NB4 (cell line): ENCODE measurements around the gene SIVA1.

Experiments
- DNase-seq: peaks from one replicate; pipeline ENCODE4 v3.0.0; 2010; ENCODE audit warnings: low read depth
- H3K4me3 ChIP-seq: one replicate; pipeline ENCODE4 v1.5.1; 2011; ENCODE audit warnings: mild to moderate bottlenecking, low read depth, low read length, moderate library complexity
- MYC ChIP-seq: IDR thresholded peaks from 2 replicates; pipeline ENCODE4 v1.6.1; 2011; ENCODE audit warnings: low read depth, low read length
- POLR2A ChIP-seq: IDR thresholded peaks from 2 replicates; pipeline ENCODE4 v1.6.1; 2011; ENCODE audit warnings: mild to moderate bottlenecking; ENCODE audit not compliant: insufficient read length; ENCODE audit errors: extremely low read depth
- TF ChIP-seq, protein P1 (sequence below): IDR thresholded peaks from 2 replicates; pipeline ENCODE4 v1.6.1; 2011; ENCODE audit warnings: low read depth, low read length
- TF ChIP-seq, protein P2 (sequence below): IDR thresholded peaks from one replicate; pipeline ENCODE4 v1.5.1; 2012; ENCODE audit warnings: low read depth, low read length

SIVA1 gene

DNA sequence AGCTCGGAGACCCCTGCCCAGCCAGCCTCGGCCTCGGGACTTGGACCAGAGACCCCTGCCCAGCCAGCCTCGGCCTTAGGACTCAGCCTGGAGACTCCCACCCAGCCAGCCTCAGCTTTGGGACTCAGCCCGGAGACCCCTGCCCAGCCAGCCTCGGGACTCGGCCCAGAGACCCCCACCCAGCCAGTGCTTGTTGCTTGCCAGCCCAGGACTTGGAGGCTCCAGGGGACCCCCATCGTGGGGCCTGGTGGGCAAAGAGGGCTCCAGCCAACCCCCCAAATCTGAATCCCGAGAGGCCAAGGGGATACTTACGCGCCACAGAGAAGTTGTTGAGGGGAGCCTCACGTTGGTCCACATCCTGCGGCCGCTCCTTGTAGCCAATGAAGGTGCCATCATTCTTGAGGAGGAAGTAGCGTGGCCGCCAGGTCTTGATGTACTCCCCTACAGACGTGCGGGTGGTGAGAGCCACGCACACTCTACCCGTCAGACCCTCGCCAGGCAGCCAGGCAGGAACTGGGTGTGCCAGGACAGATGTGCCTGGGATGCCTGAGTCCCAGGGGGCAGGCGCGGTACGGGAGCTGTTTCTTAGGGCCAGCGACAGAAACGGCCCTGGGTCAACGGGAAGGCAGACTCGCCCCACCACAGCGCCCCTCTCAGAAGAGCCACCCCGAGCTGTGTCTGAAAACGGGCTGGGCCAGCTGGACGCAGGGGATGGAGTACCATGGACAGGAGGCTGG lies 27.0 kb downstream of the SIVA1 start:
- no peak for TF ChIP-seq MYC
- TF ChIP-seq, protein P1, sequence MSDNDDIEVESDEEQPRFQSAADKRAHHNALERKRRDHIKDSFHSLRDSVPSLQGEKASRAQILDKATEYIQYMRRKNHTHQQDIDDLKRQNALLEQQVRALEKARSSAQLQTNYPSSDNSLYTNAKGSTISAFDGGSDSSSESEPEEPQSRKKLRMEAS, result no peak
- TF ChIP-seq POLR2A, result no peak
- TF ChIP-seq, protein P2, sequence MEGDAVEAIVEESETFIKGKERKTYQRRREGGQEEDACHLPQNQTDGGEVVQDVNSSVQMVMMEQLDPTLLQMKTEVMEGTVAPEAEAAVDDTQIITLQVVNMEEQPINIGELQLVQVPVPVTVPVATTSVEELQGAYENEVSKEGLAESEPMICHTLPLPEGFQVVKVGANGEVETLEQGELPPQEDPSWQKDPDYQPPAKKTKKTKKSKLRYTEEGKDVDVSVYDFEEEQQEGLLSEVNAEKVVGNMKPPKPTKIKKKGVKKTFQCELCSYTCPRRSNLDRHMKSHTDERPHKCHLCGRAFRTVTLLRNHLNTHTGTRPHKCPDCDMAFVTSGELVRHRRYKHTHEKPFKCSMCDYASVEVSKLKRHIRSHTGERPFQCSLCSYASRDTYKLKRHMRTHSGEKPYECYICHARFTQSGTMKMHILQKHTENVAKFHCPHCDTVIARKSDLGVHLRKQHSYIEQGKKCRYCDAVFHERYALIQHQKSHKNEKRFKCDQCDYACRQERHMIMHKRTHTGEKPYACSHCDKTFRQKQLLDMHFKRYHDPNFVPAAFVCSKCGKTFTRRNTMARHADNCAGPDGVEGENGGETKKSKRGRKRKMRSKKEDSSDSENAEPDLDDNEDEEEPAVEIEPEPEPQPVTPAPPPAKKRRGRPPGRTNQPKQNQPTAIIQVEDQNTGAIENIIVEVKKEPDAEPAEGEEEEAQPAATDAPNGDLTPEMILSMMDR, result no peak
- DNase-seq, result no peak
- H3K4me3 ChIP-seq, result no peak overlapping the region

DNA sequence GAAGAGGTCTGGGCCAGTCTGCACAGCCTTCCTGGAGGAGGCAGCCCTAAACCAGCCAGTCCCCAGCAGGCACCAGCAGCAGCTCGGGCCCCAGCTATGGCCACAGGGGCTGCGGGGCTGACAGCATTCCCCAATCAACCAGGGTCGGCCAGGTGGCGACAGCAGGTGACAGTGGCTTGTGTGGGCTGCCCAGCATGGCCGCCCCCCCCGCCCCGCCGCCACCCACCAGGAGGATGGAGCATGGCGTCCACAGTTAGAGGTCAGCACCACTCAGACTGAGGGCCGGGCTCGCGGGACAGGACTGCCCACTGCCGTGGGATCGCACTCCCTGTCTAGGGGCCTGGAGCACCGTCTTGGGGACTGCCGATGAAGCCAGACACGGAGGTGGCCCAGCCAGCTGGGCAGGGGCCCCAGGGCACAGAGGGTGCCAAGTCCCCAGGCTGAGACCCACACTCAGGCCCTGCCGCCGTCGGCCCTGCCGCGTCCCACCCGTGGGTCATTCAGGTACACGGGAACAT lies 27.6 kb downstream of the SIVA1 start:
- DNase-seq, result no peak
- H3K4me3 ChIP-seq, result no peak overlapping the region
- TF ChIP-seq, protein P2, result no peak

DNA sequence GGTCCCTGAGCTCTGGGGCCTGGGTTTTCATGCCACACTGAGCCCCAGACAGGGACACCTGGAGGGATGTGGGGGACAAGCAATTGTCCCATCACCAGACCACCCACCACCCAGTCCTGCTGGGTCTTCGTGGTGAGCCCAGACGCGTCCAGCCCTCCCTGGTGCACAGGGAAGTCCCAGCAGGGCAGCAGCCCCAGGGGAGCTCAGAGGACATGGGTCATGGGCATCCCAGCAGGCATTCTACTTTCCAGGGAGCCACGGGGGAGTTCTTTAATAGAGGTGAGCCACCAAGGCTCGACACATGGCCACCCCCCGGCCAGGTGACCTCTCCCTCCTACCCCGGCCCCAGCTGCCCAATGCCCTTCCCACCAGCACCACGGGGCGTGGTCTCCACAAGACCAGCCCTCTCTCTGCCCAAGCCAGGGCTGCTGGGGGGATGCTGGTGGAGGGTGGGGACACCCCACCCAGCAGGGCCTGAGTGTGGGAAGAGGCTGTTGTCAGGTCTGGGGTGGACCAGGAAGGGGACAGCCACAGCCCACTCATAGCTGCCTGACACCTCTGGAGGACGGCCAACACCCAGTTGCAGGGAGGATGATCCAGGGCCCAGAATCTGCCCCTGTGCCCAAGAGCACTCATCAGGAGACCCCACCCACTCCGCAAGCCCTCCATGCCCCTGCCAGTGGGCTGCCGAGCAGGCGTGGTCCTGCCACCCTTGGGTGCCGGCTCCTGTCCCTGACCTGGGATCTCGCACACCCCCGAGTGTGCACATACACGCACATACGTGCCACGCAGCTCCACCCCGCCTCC lies 28.5 kb downstream of the SIVA1 start:
- DNase-seq, result no peak
- TF ChIP-seq, protein P1, result no peak
- TF ChIP-seq, protein P2, result no peak
- TF ChIP-seq MYC (no peak), POLR2A (no peak)
- H3K4me3 ChIP-seq, result no peak overlapping the region

DNA sequence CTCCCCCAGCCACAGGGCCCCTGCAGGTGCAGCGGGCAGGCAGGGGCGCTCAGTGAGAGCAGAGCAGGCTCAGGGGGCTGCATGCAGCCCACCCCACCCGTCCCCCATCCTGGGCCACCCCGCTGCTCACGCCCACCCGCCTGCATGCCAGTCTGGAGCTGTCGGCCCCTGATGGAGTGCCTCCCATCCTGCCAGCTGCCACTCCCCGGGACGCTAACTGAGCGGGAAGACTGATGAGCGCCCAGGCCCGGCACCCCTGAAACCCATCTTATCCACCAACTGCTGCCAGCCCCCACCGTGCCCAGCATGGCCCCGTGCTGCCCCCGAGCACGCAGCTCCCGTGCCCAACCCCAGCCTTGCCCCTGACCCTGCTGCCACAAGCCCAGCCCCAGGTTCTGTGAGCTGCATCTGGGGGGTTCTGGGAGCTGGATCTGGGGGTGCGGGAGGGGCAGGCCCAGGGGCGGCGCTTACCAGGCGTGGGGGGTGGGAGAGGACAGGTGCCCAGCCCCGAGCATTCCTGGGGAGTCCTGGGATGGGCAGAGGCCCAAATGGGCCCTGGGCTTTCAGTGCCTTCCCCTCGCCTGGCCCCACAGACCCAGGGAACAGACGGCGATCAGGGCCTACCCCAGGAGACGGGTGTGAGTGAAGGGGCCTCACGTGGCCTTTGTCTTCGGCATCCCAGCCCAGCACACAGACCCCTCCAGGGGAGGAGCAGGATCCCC lies 29.3 kb downstream of the SIVA1 start:
- DNase-seq, result no peak
- TF ChIP-seq MYC, result no peak
- TF ChIP-seq, protein P2, result no peak
- H3K4me3 ChIP-seq, result no peak overlapping the region

DNA sequence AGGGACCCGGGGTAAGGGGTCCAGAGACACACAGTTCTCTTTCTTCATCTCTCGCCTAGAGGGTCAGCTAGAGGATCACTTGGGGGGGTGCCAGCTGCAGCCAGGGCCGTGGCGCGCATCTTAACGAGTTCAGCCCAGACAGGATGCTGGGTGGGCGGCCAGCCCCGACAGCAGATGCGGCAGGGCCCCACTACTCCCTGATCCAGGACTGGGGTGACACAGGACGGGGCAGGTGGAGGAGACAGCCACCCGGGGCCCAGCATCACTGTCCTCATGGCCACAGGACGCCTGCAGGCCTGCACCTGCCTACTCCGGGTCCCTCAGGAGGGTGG lies 29.8 kb downstream of the SIVA1 start:
- TF ChIP-seq, protein P2, result no peak
- TF ChIP-seq POLR2A (no peak), MYC (no peak)
- TF ChIP-seq, protein P1, result no peak
- no peak overlapping the region for H3K4me3 ChIP-seq
- no peak for DNase-seq
